ENCODE results near the gene NRDE2.

The NRDE2 gene

DNA sequence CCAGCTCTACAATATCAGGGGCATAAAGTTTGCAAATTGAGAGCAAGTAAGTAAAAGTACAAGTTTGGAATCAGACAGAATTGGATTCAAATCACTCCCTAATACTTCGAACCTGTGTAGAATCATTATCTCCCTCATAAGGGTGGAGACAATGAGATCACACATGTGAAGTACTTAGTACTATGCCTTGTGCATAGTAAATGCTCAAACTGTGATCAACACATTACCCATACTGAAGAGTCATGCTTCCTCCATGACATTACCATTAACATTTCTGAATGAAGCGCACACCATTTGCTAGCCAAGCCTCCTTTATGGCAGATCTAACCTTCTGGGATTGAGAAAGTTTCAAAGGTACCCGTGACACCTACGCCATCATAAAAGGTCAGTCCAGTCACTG, 26.6 kb upstream of the NRDE2 start:
- Histone ChIP-seq H3K79me1 (ENCODE audit: low read length) (no peaks in the 10 kb centered on the region), H3K4me2 (ENCODE audit: low read length) (no peak overlapping the region), H4K8ac (ENCODE audit: low read depth, low read length) (no peak overlapping the region), H3K4ac (ENCODE audit: low read depth, low read length) (no peak overlapping the region), H2BK15ac (replicated peaks; ENCODE audit: low read depth) (no peak overlapping the region), H2BK120ac (ENCODE audit: low read depth, low read length) (no peak overlapping the region), H3K18ac (ENCODE audit: low read length) (no peak overlapping the region), H3K4me1 (ENCODE audit: control insufficient read depth, low read depth, low read length) (no peaks in the 10 kb centered on the region), H2BK5ac (ENCODE audit: low read length) (no peak overlapping the region), H3K9ac (ENCODE audit: low read length) (no peak overlapping the region), H3K27ac (ENCODE audit: low read depth, low read length) (no peak overlapping the region), H3K79me2 (ENCODE audit: control insufficient read depth, insufficient read depth, low read length) (no peaks in the 10 kb centered on the region), H2AK5ac (ENCODE audit: low read length) (no peak overlapping the region), H3K56ac (ENCODE audit: low read length) (no peak overlapping the region), H3K23ac (ENCODE audit: low read length) (no peak overlapping the region), H3K27me3 (ENCODE audit: insufficient read depth, low read length, poor library complexity) (no peaks in the 10 kb centered on the region), H3K36me3 (ENCODE audit: control insufficient read depth, insufficient read depth, low read length) (no peaks in the 10 kb centered on the region), H4K5ac (ENCODE audit: low read length) (no peak overlapping the region), H3K4me3 (ENCODE audit: low read length) (no peak overlapping the region)
- no peak for DNase-seq
- WGBS (ENCODE audit: extremely low coverage, insufficient coverage, low lambda C conversion rate) = no CpG with 5 or more reads among the region's 4 CpGs

DNA sequence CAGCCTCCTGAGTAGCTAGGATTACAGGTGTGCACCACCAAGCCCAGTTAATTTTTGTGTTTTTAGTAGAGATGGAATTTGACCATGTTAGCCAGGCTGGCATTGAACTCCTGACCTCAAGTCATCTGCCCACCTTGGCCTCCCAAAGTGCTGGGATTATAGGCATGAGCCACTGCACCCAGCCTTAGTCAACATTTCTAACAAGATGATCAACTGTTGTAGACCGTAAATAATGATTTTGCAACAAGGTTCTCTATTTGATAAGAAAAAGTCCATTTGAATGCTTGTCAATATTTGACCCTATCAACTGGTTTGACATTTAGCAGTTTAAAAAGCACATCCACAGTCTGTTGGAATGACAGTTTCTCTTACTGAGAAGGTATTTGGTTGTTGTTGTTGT, 25.2 kb upstream of the NRDE2 start:
- Histone ChIP-seq H3K23ac (ENCODE audit: low read length) (no peak overlapping the region), H3K4me2 (ENCODE audit: low read length) (no peak overlapping the region), H2BK5ac (ENCODE audit: low read length) (no peak overlapping the region), H3K4me3 (ENCODE audit: low read length) (no peak overlapping the region), H3K79me1 (ENCODE audit: low read length) (no peaks in the 10 kb centered on the region), H3K4ac (ENCODE audit: low read depth, low read length) (no peak overlapping the region), H2AK5ac (ENCODE audit: low read length) (no peak overlapping the region), H3K9ac (ENCODE audit: low read length) (no peak overlapping the region), H4K8ac (ENCODE audit: low read depth, low read length) (no peak overlapping the region), H3K79me2 (ENCODE audit: control insufficient read depth, insufficient read depth, low read length) (no peaks in the 10 kb centered on the region), H4K5ac (ENCODE audit: low read length) (no peak overlapping the region), H3K4me1 (ENCODE audit: control insufficient read depth, low read depth, low read length) (no peaks in the 10 kb centered on the region), H3K27me3 (ENCODE audit: insufficient read depth, low read length, poor library complexity) (no peaks in the 10 kb centered on the region), H2BK15ac (replicated peaks; ENCODE audit: low read depth) (no peak overlapping the region), H3K27ac (ENCODE audit: low read depth, low read length) (no peak overlapping the region), H3K36me3 (ENCODE audit: control insufficient read depth, insufficient read depth, low read length) (no peaks in the 10 kb centered on the region), H3K18ac (ENCODE audit: low read length) (no peak overlapping the region), H2BK120ac (ENCODE audit: low read depth, low read length) (no peak overlapping the region), H3K56ac (ENCODE audit: low read length) (no peak overlapping the region)
- no CpG with 5 or more reads among the region's 1 CpG for WGBS (ENCODE audit: extremely low coverage, insufficient coverage, low lambda C conversion rate)
- no peak for DNase-seq

DNA sequence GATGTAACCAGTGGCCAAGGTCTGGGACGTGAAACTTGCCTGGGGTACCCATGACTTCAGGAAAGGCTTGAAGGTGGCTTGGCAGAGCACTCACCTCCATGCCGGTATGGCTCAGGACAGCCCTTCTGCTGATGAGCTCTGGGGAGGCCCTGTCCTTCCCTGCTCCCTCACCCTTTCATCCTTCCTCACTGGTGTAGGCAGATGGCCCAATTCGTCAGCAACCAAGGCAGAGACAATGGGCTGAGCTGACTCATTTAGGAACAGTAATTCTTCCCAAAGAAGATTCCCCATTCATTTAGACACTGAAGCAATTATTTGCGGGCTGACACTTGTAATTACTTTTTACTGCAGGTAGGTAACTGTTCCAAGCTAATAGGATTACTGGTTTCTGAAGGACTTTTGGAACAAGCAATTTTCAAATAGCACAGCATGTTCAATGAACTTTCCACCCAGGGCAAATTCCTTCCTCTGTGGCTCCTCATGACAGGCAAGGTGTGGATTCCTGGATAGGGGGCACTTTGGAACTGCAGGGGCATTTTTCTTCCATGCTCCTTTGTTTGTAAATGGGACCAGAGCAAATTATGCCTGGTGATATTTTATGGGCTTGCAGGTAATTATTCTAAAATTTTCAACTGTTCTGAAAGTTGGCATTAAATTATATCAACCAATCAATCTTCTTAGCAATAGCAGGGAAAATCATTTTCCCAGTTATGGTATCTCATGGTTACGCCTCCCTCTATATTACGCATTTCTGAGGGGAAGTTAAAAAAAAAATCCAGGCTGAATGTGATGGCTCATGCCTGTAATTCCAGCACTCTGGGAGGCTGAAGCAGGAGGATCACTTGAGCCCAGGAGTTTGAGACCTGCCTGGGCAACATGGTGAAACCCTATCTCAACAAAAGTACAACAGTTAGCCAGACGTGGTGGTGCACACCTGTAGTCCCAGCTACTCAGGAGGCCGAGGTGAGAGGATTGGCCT, 24.1 kb upstream of the NRDE2 start:
- Histone ChIP-seq H3K36me3 (ENCODE audit: control insufficient read depth, insufficient read depth, low read length) (no peaks in the 10 kb centered on the region), H2BK15ac (replicated peaks; ENCODE audit: low read depth) (no peak overlapping the region), H3K27me3 (ENCODE audit: insufficient read depth, low read length, poor library complexity) (no peaks in the 10 kb centered on the region), H2BK5ac (ENCODE audit: low read length) (no peak overlapping the region), H3K4me3 (ENCODE audit: low read length) (no peak overlapping the region), H3K18ac (ENCODE audit: low read length) (no peak overlapping the region), H3K4me1 (ENCODE audit: control insufficient read depth, low read depth, low read length) (no peaks in the 10 kb centered on the region), H3K79me1 (ENCODE audit: low read length) (no peaks in the 10 kb centered on the region), H2BK120ac (ENCODE audit: low read depth, low read length) (no peak overlapping the region), H4K5ac (ENCODE audit: low read length) (no peak overlapping the region), H3K4me2 (ENCODE audit: low read length) (no peak overlapping the region), H2AK5ac (ENCODE audit: low read length) (no peak overlapping the region), H3K79me2 (ENCODE audit: control insufficient read depth, insufficient read depth, low read length) (no peaks in the 10 kb centered on the region), H3K56ac (ENCODE audit: low read length) (no peak overlapping the region), H3K9ac (ENCODE audit: low read length) (no peak overlapping the region), H3K27ac (ENCODE audit: low read depth, low read length) (no peak overlapping the region), H4K8ac (ENCODE audit: low read depth, low read length) (no peak overlapping the region), H3K4ac (ENCODE audit: low read depth, low read length) (no peak overlapping the region), H3K23ac (ENCODE audit: low read length) (no peak overlapping the region)
- DNase-seq = peak; percentile 24
- WGBS (ENCODE audit: extremely low coverage, insufficient coverage, low lambda C conversion rate) = no CpG with 5 or more reads among the region's 8 CpGs

DNA sequence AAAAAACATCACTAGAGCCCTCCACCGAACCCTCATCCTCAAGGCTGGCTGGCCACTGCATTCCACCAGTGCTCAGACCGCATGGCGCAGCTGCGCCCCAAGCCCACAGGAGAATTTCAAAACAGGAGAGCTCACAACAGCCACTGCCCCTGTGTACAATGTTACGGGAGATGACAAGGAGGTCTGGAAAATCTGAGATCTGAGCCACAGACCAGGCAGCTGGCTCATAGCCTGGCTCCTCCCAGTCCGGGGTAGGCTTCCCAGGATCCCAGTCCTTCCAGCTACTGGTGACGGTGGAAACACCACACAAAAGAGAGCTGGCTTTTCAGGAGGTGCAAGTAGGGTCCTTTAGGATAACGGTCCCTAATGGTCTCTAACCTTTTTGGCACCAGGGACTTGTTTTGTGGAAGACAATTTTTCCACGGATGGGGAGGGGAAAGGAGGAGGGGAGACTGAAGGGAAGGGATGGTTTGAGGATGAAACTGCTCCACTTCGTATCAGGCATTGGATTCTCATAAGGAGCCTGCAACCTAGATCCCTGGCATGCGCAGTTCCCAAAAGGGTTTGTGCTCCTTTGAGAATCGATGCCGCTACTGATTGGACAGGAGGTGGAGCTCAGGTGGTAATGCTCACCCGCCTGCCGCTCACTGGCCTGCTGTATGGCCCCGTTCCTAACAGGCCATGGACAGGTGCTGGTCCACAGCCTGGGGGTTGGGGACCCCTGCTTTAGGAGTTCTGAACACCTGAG, 23.0 kb upstream of the NRDE2 start:
- no peaks in the 10 kb centered on the region for H3K27me3 ChIP-seq (ENCODE audit: insufficient read depth, low read length, poor library complexity)
- H2BK5ac ChIP-seq (ENCODE audit: low read length) = no peak overlapping the region
- H3K36me3 ChIP-seq (ENCODE audit: control insufficient read depth, insufficient read depth, low read length) = no peaks in the 10 kb centered on the region
- no peak overlapping the region for H3K56ac ChIP-seq (ENCODE audit: low read length)
- no peak overlapping the region for H3K4me3 ChIP-seq (ENCODE audit: low read length)
- no peak for DNase-seq
- no peak overlapping the region for H3K4me2 ChIP-seq (ENCODE audit: low read length)
- no peaks in the 10 kb centered on the region for H3K79me1 ChIP-seq (ENCODE audit: low read length)
- H3K23ac ChIP-seq (ENCODE audit: low read length) = no peak overlapping the region
- H3K27ac ChIP-seq (ENCODE audit: low read depth, low read length) = no peak overlapping the region
- H3K18ac ChIP-seq (ENCODE audit: low read length) = no peak overlapping the region
- no peak overlapping the region for H4K5ac ChIP-seq (ENCODE audit: low read length)
- no peak overlapping the region for H2BK120ac ChIP-seq (ENCODE audit: low read depth, low read length)
- H4K8ac ChIP-seq (ENCODE audit: low read depth, low read length) = no peak overlapping the region
- H3K4me1 ChIP-seq (ENCODE audit: control insufficient read depth, low read depth, low read length) = no peaks in the 10 kb centered on the region
- H3K9ac ChIP-seq (ENCODE audit: low read length) = no peak overlapping the region
- H2AK5ac ChIP-seq (ENCODE audit: low read length) = no peak overlapping the region
- H3K4ac ChIP-seq (ENCODE audit: low read depth, low read length) = no peak overlapping the region
- WGBS (ENCODE audit: extremely low coverage, insufficient coverage, low lambda C conversion rate) = no CpG with 5 or more reads among the region's 16 CpGs
- H3K79me2 ChIP-seq (ENCODE audit: control insufficient read depth, insufficient read depth, low read length) = no peaks in the 10 kb centered on the region
- no peak overlapping the region for H2BK15ac ChIP-seq (replicated peaks; ENCODE audit: low read depth)

DNA sequence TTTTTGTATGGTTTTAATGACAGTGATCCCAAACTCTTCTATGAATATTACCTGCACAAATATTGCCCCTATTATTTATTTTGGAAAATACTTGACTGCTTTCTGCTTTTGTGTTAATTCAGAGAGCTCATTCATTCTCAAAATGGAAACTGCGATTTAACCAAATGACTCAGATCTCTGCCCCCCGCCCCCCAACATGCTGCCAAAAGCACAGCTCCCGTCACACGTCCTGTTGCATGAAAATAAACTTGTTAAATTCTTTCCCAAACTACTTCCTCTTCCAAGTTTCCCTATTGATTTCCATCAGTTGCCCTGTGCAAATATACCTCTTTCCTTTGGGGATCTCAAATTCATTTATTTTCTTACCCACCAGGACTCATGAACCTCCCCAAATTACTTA, 18.0 kb upstream of the NRDE2 start:
- H3K27me3 ChIP-seq (ENCODE audit: insufficient read depth, low read length, poor library complexity) = no peaks in the 10 kb centered on the region
- H3K4me1 ChIP-seq (ENCODE audit: control insufficient read depth, low read depth, low read length) = peaks cover 2% of the 10 kb centered on the region
- no peak overlapping the region for H4K5ac ChIP-seq (ENCODE audit: low read length)
- no peak overlapping the region for H3K4me3 ChIP-seq (ENCODE audit: low read length)
- H3K18ac ChIP-seq (ENCODE audit: low read length) = no peak overlapping the region
- no peak overlapping the region for H3K9ac ChIP-seq (ENCODE audit: low read length)
- H4K8ac ChIP-seq (ENCODE audit: low read depth, low read length) = no peak overlapping the region
- no peak overlapping the region for H3K27ac ChIP-seq (ENCODE audit: low read depth, low read length)
- H2BK5ac ChIP-seq (ENCODE audit: low read length) = no peak overlapping the region
- H2BK120ac ChIP-seq (ENCODE audit: low read depth, low read length) = no peak overlapping the region
- H2BK15ac ChIP-seq (replicated peaks; ENCODE audit: low read depth) = no peak overlapping the region
- no peak overlapping the region for H3K4ac ChIP-seq (ENCODE audit: low read depth, low read length)
- H3K56ac ChIP-seq (ENCODE audit: low read length) = no peak overlapping the region
- no peak overlapping the region for H3K4me2 ChIP-seq (ENCODE audit: low read length)
- no peak overlapping the region for H3K23ac ChIP-seq (ENCODE audit: low read length)
- DNase-seq = no peak
- WGBS (ENCODE audit: extremely low coverage, insufficient coverage, low lambda C conversion rate) = no CpG with 5 or more reads among the region's 4 CpGs
- H3K79me1 ChIP-seq (ENCODE audit: low read length) = no peaks in the 10 kb centered on the region
- H2AK5ac ChIP-seq (ENCODE audit: low read length) = no peak overlapping the region
- H3K79me2 ChIP-seq (ENCODE audit: control insufficient read depth, insufficient read depth, low read length) = no peaks in the 10 kb centered on the region
- no peaks in the 10 kb centered on the region for H3K36me3 ChIP-seq (ENCODE audit: control insufficient read depth, insufficient read depth, low read length)

Measured in mesendoderm (in vitro differentiated cells).